GM18867 (cell line): Measurements from ENCODE around the gene SPA17.
A peak's percentile ranks its signal among the peaks of the same experiment; 100 is the strongest.

Source experiments
- ATAC-seq: cut with Tn5 transposase; IDR thresholded peaks from one replicate; pipeline ENCODE4 v1.9.1; 2021; ENCODE audit warnings: mild to moderate bottlenecking, moderate library complexity; ENCODE audit not compliant: unreplicated experiment

The SPA17 gene

GRCh38 chr11:124661553-124661952 is 12.2 kb upstream of the SPA17 start:
- no peak for ATAC-seq

- no peak for ATAC-seq
These were observed 11.6 kb upstream of the SPA17 start for GRCh38 chr11:124662106-124662505.

GRCh38 chr11:124663861-124664260 is 9.8 kb upstream of the SPA17 start:
- no peak for ATAC-seq

- ATAC-seq = no peak
These were observed 6.1 kb upstream of the SPA17 start for GRCh38 chr11:124667601-124668000.

- peak; percentile 38 for ATAC-seq
These were observed 4.5 kb upstream of the SPA17 start for GRCh38 chr11:124669193-124669592.

GRCh38 chr11:124670732-124671131 is 3.0 kb upstream of the SPA17 start:
- ATAC-seq = no peak

- no peak for ATAC-seq
These were observed 1.0 kb upstream of the SPA17 start for GRCh38 chr11:124672536-124673215.

- no peak for ATAC-seq
These were observed 439 bp downstream of the SPA17 start for GRCh38 chr11:124674168-124674517.

GRCh38 chr11:124674571-124674970 is 867 bp downstream of the SPA17 start:
- ATAC-seq = no peak

- no peak for ATAC-seq
These were observed 2.7 kb downstream of the SPA17 start for GRCh38 chr11:124676386-124676785.

GRCh38 chr11:124678416-124678815 is 4.7 kb downstream of the SPA17 start:
- no peak for ATAC-seq

GRCh38 chr11:124681421-124681820 is 7.7 kb downstream of the SPA17 start:
- no peak for ATAC-seq

GRCh38 chr11:124682443-124682842 is 8.7 kb downstream of the SPA17 start:
- ATAC-seq = no peak

- ATAC-seq = no peak
These were observed 19.4 kb downstream of the SPA17 start for GRCh38 chr11:124693142-124693541.

- no peak for ATAC-seq
These were observed 25.8 kb downstream of the SPA17 start for GRCh38 chr11:124699547-124699946.

- no peak for ATAC-seq
These were observed 26.3 kb downstream of the SPA17 start for GRCh38 chr11:124700028-124700427.

GRCh38 chr11:124707829-124708228 is 34.1 kb downstream of the SPA17 start:
- ATAC-seq = no peak

- ATAC-seq = no peak
These were observed 38.7 kb downstream of the SPA17 start for GRCh38 chr11:124712392-124712791.

GRCh38 chr11:124716591-124716990 is 42.9 kb downstream of the SPA17 start:
- no peak for ATAC-seq

- no peak for ATAC-seq
These were observed 43.7 kb downstream of the SPA17 start for GRCh38 chr11:124717421-124717785.

- ATAC-seq = no peak
These were observed 44.3 kb downstream of the SPA17 start for GRCh38 chr11:124717786-124718651.

GRCh38 chr11:124718801-124719200 is 45.1 kb downstream of the SPA17 start:
- ATAC-seq = no peak
